IMR-90 (cell line): ENCODE results near the gene RTP5. TPM values are rescaled to one million over a fixed set of nuclear protein-coding genes. Genes with fewer than 3 reads are reported as not detected.

Experiments used
- ATAC-seq: fragments of 200-7000 bp; cut with Tn5 transposase; 2 replicates; pipeline ENCODE4 v1.9.1; 2020; ENCODE audit warnings: low read depth, mild to moderate bottlenecking, moderate library complexity
- BruUV-seq: library from RNA; stranded (reverse); fragments of 400-500 nt; replicated peaks from 2 replicates; lab custom pipeline; 2021; lab: Mats Ljungman, UMichigan
- CTCF ChIA-PET: fragments of 300-600 bp; formaldehyde crosslinking; extraction: SDS; loops from one replicate; lab custom pipeline; 2021; ENCODE audit warnings: antibody characterized with exemption; lab: Yijun Ruan, JAX
- POLR2A ChIA-PET: fragments of 300-600 bp; sonication (Branson Sonifier 250); formaldehyde crosslinking; loops from one replicate; lab custom pipeline; 2022; ENCODE audit warnings: antibody characterized with exemption; ENCODE audit not compliant: unreplicated experiment; lab: Charles Lee
- DNase-seq: peaks from one replicate; pipeline ENCODE4 v3.0.0; 2013
- H2AFZ ChIP-seq: replicated peaks from 2 replicates; pipeline ENCODE3; 2013; ENCODE audit warnings: low read length, mild to moderate bottlenecking; ENCODE audit not compliant: poor library complexity
- H2AK5ac ChIP-seq: 2 replicates; pipeline ENCODE4 v1.6.1; 2013; ENCODE audit warnings: low read depth, low read length, inconsistent platforms
- H2AK9ac ChIP-seq: replicated peaks from 2 replicates; pipeline ENCODE3; 2013; ENCODE audit warnings: mild to moderate bottlenecking, low read depth, low read length, moderate library complexity; ENCODE audit not compliant: poor library complexity
- H2BK120ac ChIP-seq: 2 replicates; pipeline ENCODE4 v1.6.1; 2013; ENCODE audit warnings: low read depth, low read length, inconsistent platforms
- H2BK15ac ChIP-seq: 3 replicates; pipeline ENCODE4 v1.6.1; 2013; ENCODE audit warnings: low read depth, low read length, inconsistent platforms
- H2BK20ac ChIP-seq: 2 replicates; pipeline ENCODE4 v1.6.1; 2013; ENCODE audit warnings: low read depth, mild to moderate bottlenecking, inconsistent platforms, low read length, moderate library complexity
- H2BK5ac ChIP-seq: 2 replicates; pipeline ENCODE4 v1.6.1; 2013; ENCODE audit warnings: mild to moderate bottlenecking, low read depth, low read length, inconsistent platforms; ENCODE audit not compliant: poor library complexity, severe bottlenecking
- H3K14ac ChIP-seq: replicated peaks from 2 replicates; pipeline ENCODE4 v1.6.1; 2013; ENCODE audit warnings: low read depth, low read length, inconsistent platforms
- H3K18ac ChIP-seq: 2 replicates; pipeline ENCODE4 v1.6.1; 2013; ENCODE audit warnings: low read depth, low read length, control low read depth
- H3K23ac ChIP-seq: 2 replicates; pipeline ENCODE4 v1.6.1; 2013; ENCODE audit warnings: low read depth, low read length, inconsistent platforms
- H3K27ac ChIP-seq: 2 replicates; pipeline ENCODE4 v1.5.1; 2013; ENCODE audit warnings: mild to moderate bottlenecking, control low read depth, low read length; ENCODE audit not compliant: insufficient read depth
- H3K27me3 ChIP-seq: 2 replicates; pipeline ENCODE4 v1.6.1; 2013; ENCODE audit warnings: low read length; ENCODE audit not compliant: control insufficient read depth, insufficient read depth
- H3K36me3 ChIP-seq: 2 replicates; pipeline ENCODE4 v1.6.1; 2013; ENCODE audit warnings: low read length, mixed read lengths; ENCODE audit not compliant: control insufficient read depth, insufficient read depth
- H3K4ac ChIP-seq: 2 replicates; pipeline ENCODE4 v1.6.1; 2013; ENCODE audit warnings: low read depth, low read length, inconsistent platforms
- H3K4me1 ChIP-seq: 2 replicates; pipeline ENCODE4 v1.6.1; 2013; ENCODE audit warnings: low read length, mixed read lengths; ENCODE audit not compliant: control insufficient read depth, insufficient read depth
- H3K4me2 ChIP-seq: 2 replicates; pipeline ENCODE4 v1.6.1; 2013; ENCODE audit warnings: low read depth, mild to moderate bottlenecking, control low read depth, low read length, moderate library complexity
- H3K4me3 ChIP-seq: 2 replicates; pipeline ENCODE4 v1.5.1; 2013; ENCODE audit warnings: low read depth, mild to moderate bottlenecking, control low read depth, low read length, moderate library complexity; ENCODE audit not compliant: insufficient read depth
- H3K56ac ChIP-seq: 2 replicates; pipeline ENCODE4 v1.6.1; 2013; ENCODE audit warnings: low read length, inconsistent platforms; ENCODE audit not compliant: insufficient read depth; ENCODE audit errors: extremely low read depth
- H3K79me1 ChIP-seq, 2 experiments: 2 replicates each; pipeline ENCODE4 v1.6.1; 2013; ENCODE audit warnings: low read length in 2 of 2, inconsistent platforms in 1 of 2, low read depth in 1 of 2
- H3K9ac ChIP-seq: 2 replicates; pipeline ENCODE4 v1.6.1; 2013; ENCODE audit warnings: low read depth, low read length, control low read depth
- H3K9me1 ChIP-seq: 2 replicates; pipeline ENCODE4 v1.6.1; 2013; ENCODE audit warnings: low read length, inconsistent platforms; ENCODE audit not compliant: insufficient read depth
- H3K9me3 ChIP-seq: 2 replicates; pipeline ENCODE4 v1.6.1; 2013; ENCODE audit warnings: low read length; ENCODE audit not compliant: control insufficient read depth, insufficient read depth
- H4K20me1 ChIP-seq: 2 replicates; pipeline ENCODE4 v1.6.1; 2013; ENCODE audit warnings: low read length, inconsistent platforms; ENCODE audit not compliant: insufficient read depth
- H4K5ac ChIP-seq: 2 replicates; pipeline ENCODE4 v1.6.1; 2013; ENCODE audit warnings: mild to moderate bottlenecking, low read depth, low read length, control low read depth
- H4K8ac ChIP-seq, 2 experiments: 2 replicates each; pipeline ENCODE4 v1.6.1; 2013; ENCODE audit warnings: low read depth in 2 of 2, low read length in 2 of 2, control low read depth in 1 of 2, inconsistent platforms in 1 of 2
- H4K91ac ChIP-seq: 2 replicates; pipeline ENCODE4 v1.6.1; 2013; ENCODE audit warnings: low read depth, low read length, inconsistent platforms; ENCODE audit not compliant: insufficient read depth
- CTCF ChIP-seq: conservative IDR thresholded peaks from 2 replicates; pipeline ENCODE4 v1.5.1; 2012; ENCODE audit warnings: mild to moderate bottlenecking, low read depth, low read length, improper control_type of control experiment
- POLR2A ChIP-seq: IDR thresholded peaks from 2 replicates; pipeline ENCODE4 v1.6.1; 2012; ENCODE audit warnings: mild to moderate bottlenecking, low read depth, low read length
- SMC3 ChIP-seq: fragments of 150-350 bp; IDR thresholded peaks from 2 replicates; pipeline ENCODE4 v1.6.1; 2016; ENCODE audit warnings: low read depth, mild to moderate bottlenecking, antibody characterized with exemption, low read length, moderate library complexity
- USF2 ChIP-seq: fragments of 150-350 bp; IDR thresholded peaks from 2 replicates; pipeline ENCODE4 v1.6.1; 2017; ENCODE audit warnings: mild to moderate bottlenecking, antibody characterized with exemption, low read length, low read depth
- WGBS, 2 experiments: methylation state at CpG; one replicate each; pipeline versions ENCODE4 v1.1.5 to v1.1.7; 2013; ENCODE audit warnings: missing lambda C conversion rate in 2 of 2; ENCODE audit not compliant: insufficient read length in 1 of 2; ENCODE audit errors: extremely low coverage in 2 of 2; 5-methylcytosine and 5-hydroxymethylcytosine counted together
- dilution Hi-C: fragments of 300-500 bp; cut with HindIII; formaldehyde crosslinking; loops from one replicate; pipeline ENCODE4 v1.14.3; 2018; ENCODE audit warnings: low sequenced_read_pairs; ENCODE audit not compliant: unreplicated experiment
- in situ Hi-C: fragments of 300-500 bp; cut with MboI; formaldehyde crosslinking; loops from 3 replicates; pipeline ENCODE4 v1.14.3; 2019; ENCODE audit warnings: low sequenced_read_pairs, inconsistent platforms, mixed read lengths
- intact Hi-C: fragments of 100-400 bp; cut with micrococcal nuclease; formaldehyde crosslinking; loops from 2 replicates; pipeline ENCODE4 v1.10.0; 2022
- polyA plus RNA-seq, 3 experiments: library from polyadenylated mRNA; depleted of rRNA; stranded (reverse); fragments of >200 nt; gene quantifications; 2 replicates each; pipeline ENCODE4 v1.2.3, GENCODE V29; 2012; ENCODE audit warnings: low replicate concordance in 1 of 3
- total RNA-seq: library from RNA; depleted of rRNA; stranded (reverse); fragments of >200 nt; gene quantifications from 2 replicates; pipeline ENCODE4 v1.2.3, GENCODE V29; 2012

The RTP5 gene
- total and polyA plus RNA-seq, 2 of the 4 experiments (the other 2 are of a cell fraction): not detected

GRCh38 chr2:241851325-241852115 is 18.0 kb upstream of the RTP5 start:
- no peak for ATAC-seq
- Histone ChIP-seq H3K9me3 (no peaks in the 10 kb centered on the region), H3K79me1 (no peaks in the 10 kb centered on the region), H4K8ac (no peak overlapping the region), H2AK9ac (no peak overlapping the region), H3K27me3 (peaks cover 5% of the 10 kb centered on the region; the same call in 1 of the 2 replicates), H2BK5ac (no peak overlapping the region), H4K91ac (no peak overlapping the region), H3K4me2 (no peak overlapping the region), H3K4ac (no peak overlapping the region), H3K9ac (no peak overlapping the region), H3K56ac (no peak overlapping the region), H3K27ac (no peak overlapping the region), H3K14ac (no peak overlapping the region), H4K5ac (no peak overlapping the region), H2AFZ (no peak overlapping the region), H2BK120ac (no peak overlapping the region), H3K4me1 (peaks cover 3% of the 10 kb centered on the region), H3K18ac (no peak overlapping the region), H4K20me1 (no peaks in the 10 kb centered on the region), H3K4me3 (no peak overlapping the region), H2BK15ac (no peak overlapping the region), H3K9me1 (no peaks in the 10 kb centered on the region), H3K36me3 (no peaks in the 10 kb centered on the region), H2AK5ac (no peak overlapping the region), H3K23ac (no peak overlapping the region), H2BK20ac (no peak overlapping the region)
- TF ChIP-seq USF2 (no peak), POLR2A (no peak), CTCF (no peak), SMC3 (no peak)
- dilution Hi-C loops (no loop called here), in situ Hi-C loops (no loop called here), intact Hi-C loops (no loop called here)
- no peak for DNase-seq
- POLR2A ChIA-PET: no interaction called here
- CTCF ChIA-PET: no interaction called here
- WGBS, 2 experiments: 86% methylated on average over 5 of the region's 26 CpGs; no CpG with 5 or more reads in 1 of the 2 experiments
- no TSS peak for BruUV-seq
